CD4-positive, alpha-beta T cell (primary cell): ENCODE measurements around the gene EEFSEC. TPM values are rescaled to one million over a fixed set of nuclear protein-coding genes. Genes with fewer than 3 reads are reported as not detected.

Experiments used
- ATAC-seq: fragments of 200-7000 bp; cut with Tn5 transposase; one replicate; pipeline ENCODE4 v1.10.0; 2022; ENCODE audit warnings: mild to moderate bottlenecking; ENCODE audit not compliant: poor library complexity
- CTCF ChIA-PET: fragments of 350-600 bp; sonication (Branson Sonifier 250); formaldehyde crosslinking; loops from one replicate; lab custom pipeline; 2021; ENCODE audit warnings: antibody characterized with exemption, inconsistent platforms; lab: Charles Lee
- POLR2A ChIA-PET: fragments of 350-600 bp; sonication (Branson Sonifier 250); formaldehyde crosslinking; loops from one replicate; lab custom pipeline; 2021; ENCODE audit warnings: antibody characterized with exemption, inconsistent platforms; lab: Charles Lee
- DNase-seq, 14 experiments: peaks; one replicate each; pipeline ENCODE4 v3.0.0-alpha.2; 2013 to 2020; ENCODE audit warnings: mixed read lengths in 2 of 14
- H3K27ac ChIP-seq, 2 donors: one replicate each; pipeline versions ENCODE4 v1.5.1 to v1.7.0; 2013; ENCODE audit warnings: low read length in 2 of 2, low read depth in 1 of 2, mild to moderate bottlenecking in 1 of 2
- H3K27me3 ChIP-seq, 2 experiments: 1 replicate in 1 of 2; 2 replicates in 1 of 2; pipeline versions ENCODE4 v1.6.1 to v1.7.0; 2013; ENCODE audit warnings: low read length in 2 of 2, control low read depth in 1 of 2, mild to moderate bottlenecking in 1 of 2, moderate library complexity in 1 of 2; ENCODE audit not compliant: insufficient read depth in 2 of 2, control insufficient read depth in 1 of 2
- H3K36me3 ChIP-seq: one replicate; pipeline ENCODE4 v1.6.1; 2013; ENCODE audit warnings: low read length, control low read depth; ENCODE audit not compliant: insufficient read depth
- H3K4me1 ChIP-seq: one replicate; pipeline ENCODE4 v1.6.1; 2013; ENCODE audit warnings: low read length, control low read depth; ENCODE audit not compliant: insufficient read depth
- H3K4me3 ChIP-seq: one replicate; pipeline ENCODE4 v1.5.1; 2013; ENCODE audit warnings: mild to moderate bottlenecking, low read length, moderate library complexity
- H3K9me3 ChIP-seq, 2 experiments: 1 replicate in 1 of 2; 2 replicates in 1 of 2; pipeline versions ENCODE4 v1.6.1 to v1.7.0; 2013; ENCODE audit warnings: low read length in 2 of 2, mild to moderate bottlenecking in 2 of 2, control low read depth in 1 of 2, moderate library complexity in 1 of 2; ENCODE audit not compliant: control insufficient read depth in 1 of 2, insufficient read depth in 1 of 2
- H3K27ac Mint-ChIP-seq: one replicate; pipeline ENCODE4 v1.8.0; 2020; ENCODE audit warnings: mixed read lengths
- H3K27me3 Mint-ChIP-seq: one replicate; pipeline ENCODE4 v1.8.0; 2021; ENCODE audit warnings: mixed read lengths
- H3K36me3 Mint-ChIP-seq: one replicate; pipeline ENCODE4 v1.8.0; 2021; ENCODE audit warnings: low read depth, mixed read lengths
- H3K4me1 Mint-ChIP-seq: one replicate; pipeline ENCODE4 v1.8.0; 2021; ENCODE audit warnings: low read depth, mixed read lengths
- H3K4me3 Mint-ChIP-seq: one replicate; pipeline ENCODE4 v1.8.0; 2020; ENCODE audit warnings: mild to moderate bottlenecking, mixed read lengths
- H3K9me3 Mint-ChIP-seq: one replicate; pipeline ENCODE4 v1.8.0; 2020; ENCODE audit warnings: mixed read lengths
- CTCF ChIP-seq: fragments of 200-600 bp; IDR thresholded peaks from one replicate; pipeline ENCODE4 v1.8.0; 2022; ENCODE audit warnings: antibody characterized with exemption, mild to moderate bottlenecking
- intact Hi-C, 2 experiments: fragments of 100-400 bp; cut with DNase I in 1 of 2; cut with micrococcal nuclease in 1 of 2; formaldehyde crosslinking; loops; one replicate each; pipeline versions ENCODE4 v1.15.1 to v1.9.0; 2023 to 2025; cut with DNase I, micrococcal nuclease
- total RNA-seq, 174 experiments: library from RNA in 2 of 174; stranded (reverse) in 2 of 174; gene quantifications; one replicate each; pipeline ENCODE4 v1.2.3 and lab custom pipeline; 2021 to 2026

Gene EEFSEC
- total RNA-seq, 2 experiments from 2014 or later = 13.1 to 13.9 TPM

- no peak overlapping the region for H3K27ac Mint-ChIP-seq
- intact Hi-C loops = no loop called here
- H3K27ac ChIP-seq = no peak overlapping the region
These were observed 128.4 kb downstream of the EEFSEC start for GRCh38 chr3:128281461-128282367.

GRCh38 chr3:128282380-128283196, 129.3 kb downstream of the EEFSEC start:
- Histone ChIP-seq H3K27ac (no peak overlapping the region), H3K36me3 (peaks cover 12% of the 10 kb centered on the region), H3K9me3 (no peaks in the 10 kb centered on the region), H3K4me1 (no peaks in the 10 kb centered on the region), H3K4me3 (no peak overlapping the region), H3K27me3 (no peaks in the 10 kb centered on the region)
- TF ChIP-seq CTCF = no peak
- DNase-seq = no peak
- no peak for ATAC-seq
- Mint-ChIP-seq H3K9me3 (no peaks in the 10 kb centered on the region), H3K27me3 (no peaks in the 10 kb centered on the region), H3K4me1 (peaks cover 8% of the 10 kb centered on the region), H3K27ac (no peak overlapping the region), H3K4me3 (no peak overlapping the region), H3K36me3 (peaks cover 36% of the 10 kb centered on the region)
- ChIA-PET CTCF (no interaction called here), POLR2A (no interaction called here)
- intact Hi-C loops = no loop called here

More at GRCh38 chr3:128281461-128282367, 128.4 kb downstream of the EEFSEC start:
- Histone ChIP-seq H3K9me3 (no peaks in the 10 kb centered on the region), H3K27me3 (no peaks in the 10 kb centered on the region), H3K4me3 (no peak overlapping the region), H3K4me1 (no peaks in the 10 kb centered on the region), H3K36me3 (peaks cover 14% of the 10 kb centered on the region)
- ChIA-PET POLR2A (no interaction called here), CTCF (no interaction called here)
- H3K4me1 Mint-ChIP-seq = peaks cover 4% of the 10 kb centered on the region
- H3K4me3 Mint-ChIP-seq = no peak overlapping the region
- ATAC-seq = no peak
- no peak for DNase-seq
- no peak for TF ChIP-seq CTCF
- H3K9me3 Mint-ChIP-seq = no peaks in the 10 kb centered on the region
- H3K27me3 Mint-ChIP-seq = no peaks in the 10 kb centered on the region
- peaks cover 29% of the 10 kb centered on the region for H3K36me3 Mint-ChIP-seq

- Histone ChIP-seq H3K27ac (no peak overlapping the region), H3K4me1 (no peaks in the 10 kb centered on the region), H3K9me3 (no peaks in the 10 kb centered on the region), H3K4me3 (no peak overlapping the region), H3K36me3 (peaks cover 11% of the 10 kb centered on the region), H3K27me3 (no peaks in the 10 kb centered on the region)
- peaks cover 44% of the 10 kb centered on the region for H3K36me3 Mint-ChIP-seq
- DNase-seq (no peak), ATAC-seq (no peak)
- H3K27ac Mint-ChIP-seq = no peak overlapping the region
- CTCF ChIA-PET = no interaction called here
- intact Hi-C loops = no loop called here
- no peak overlapping the region for H3K4me3 Mint-ChIP-seq
- no peaks in the 10 kb centered on the region for H3K9me3 Mint-ChIP-seq
- TF ChIP-seq CTCF = no peak
- POLR2A ChIA-PET = interaction anchor here (0.6 kb wide), 1 partner anchor 89 kb away, joined by 3 read pairs; no protein-coding TSS in a partner anchor
- H3K4me1 Mint-ChIP-seq = peaks cover 8% of the 10 kb centered on the region
- no peaks in the 10 kb centered on the region for H3K27me3 Mint-ChIP-seq
These were observed 130.1 kb downstream of the EEFSEC start for GRCh38 chr3:128283421-128283820.
